ENCODE data around the gene CHRNA4.

GRCh38 chr20:63317601-63318291 is 43.4 kb downstream of the CHRNA4 start:
- no peak for TF ChIP-seq CTCF (optimal IDR thresholded peaks at IDR 0.05 in 1 of 3, IDR thresholded peaks at IDR 0.05 in 1 of 3, conservative IDR thresholded peaks at IDR 0.05 in 1 of 3; ENCODE audit: extremely low read depth in 1 of 3, insufficient read depth in 2 of 3, low read length in 3 of 3)
- no peak for TF ChIP-seq EZH2 (IDR thresholded peaks at IDR 0.05; ENCODE audit: low read length)
